T-helper 2 cell (primary cell): ENCODE data around the gene HNRNPM.
"Not testable (repeated sequence)": the region's sequence is repeated elsewhere in the genome, so short reads cannot be mapped to it uniquely, and the experiment has no call there.

Source experiments
- DNase-seq, 5 experiments: peaks; one replicate each; pipeline versions ENCODE4 v3.0.0 to v3.0.0-alpha.2; 2012 to 2022

The HNRNPM gene

DNA sequence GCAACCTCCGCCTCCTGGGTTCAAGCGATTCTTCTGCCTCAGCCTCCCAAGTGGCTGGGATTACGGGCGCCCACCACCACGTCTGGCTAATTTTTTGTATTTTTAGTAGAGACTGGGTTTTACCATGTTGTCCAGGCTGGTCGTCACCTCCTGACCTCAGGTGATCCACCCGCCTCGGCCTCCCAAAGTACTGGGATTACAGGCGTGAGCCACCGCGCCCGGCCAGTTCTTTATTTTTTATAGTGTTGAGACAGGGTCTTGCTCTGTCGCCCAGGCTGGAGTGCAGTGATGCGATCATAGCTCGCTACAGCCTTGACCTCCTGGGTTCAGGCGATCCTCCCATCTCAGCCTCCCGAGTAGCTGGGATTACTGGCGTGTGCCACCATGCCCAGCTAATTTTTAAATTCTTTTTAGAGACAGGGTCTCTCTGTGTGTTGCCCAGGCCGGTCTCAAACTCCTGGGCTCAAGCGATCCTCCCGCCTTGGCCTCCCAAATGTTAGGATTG lies 69.8 kb downstream of the HNRNPM start:
- DNase-seq: not testable (repeated sequence)

DNA sequence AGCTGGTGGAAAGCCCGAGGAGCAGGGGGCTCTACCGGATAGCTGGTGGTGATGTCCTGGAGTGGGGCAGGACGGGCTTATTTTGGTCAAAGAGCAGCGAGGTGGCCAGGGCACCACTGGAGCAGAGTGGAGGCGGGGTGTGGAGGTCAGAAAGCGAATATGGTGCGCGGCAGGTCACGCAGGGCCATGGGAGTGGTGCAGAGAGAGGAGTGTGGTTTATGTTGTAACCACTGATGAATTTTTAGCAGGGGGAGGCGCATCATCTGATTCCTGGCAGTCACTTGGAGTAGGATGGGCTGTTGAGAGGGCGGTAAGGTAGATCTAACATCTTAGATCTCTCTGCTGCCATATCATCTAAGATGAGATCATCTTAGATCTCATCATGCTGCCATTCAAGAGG lies 70.5 kb downstream of the HNRNPM start:
- peak in 4 of 5 experiments; percentile 13 to 95 (median 56) for DNase-seq

DNA sequence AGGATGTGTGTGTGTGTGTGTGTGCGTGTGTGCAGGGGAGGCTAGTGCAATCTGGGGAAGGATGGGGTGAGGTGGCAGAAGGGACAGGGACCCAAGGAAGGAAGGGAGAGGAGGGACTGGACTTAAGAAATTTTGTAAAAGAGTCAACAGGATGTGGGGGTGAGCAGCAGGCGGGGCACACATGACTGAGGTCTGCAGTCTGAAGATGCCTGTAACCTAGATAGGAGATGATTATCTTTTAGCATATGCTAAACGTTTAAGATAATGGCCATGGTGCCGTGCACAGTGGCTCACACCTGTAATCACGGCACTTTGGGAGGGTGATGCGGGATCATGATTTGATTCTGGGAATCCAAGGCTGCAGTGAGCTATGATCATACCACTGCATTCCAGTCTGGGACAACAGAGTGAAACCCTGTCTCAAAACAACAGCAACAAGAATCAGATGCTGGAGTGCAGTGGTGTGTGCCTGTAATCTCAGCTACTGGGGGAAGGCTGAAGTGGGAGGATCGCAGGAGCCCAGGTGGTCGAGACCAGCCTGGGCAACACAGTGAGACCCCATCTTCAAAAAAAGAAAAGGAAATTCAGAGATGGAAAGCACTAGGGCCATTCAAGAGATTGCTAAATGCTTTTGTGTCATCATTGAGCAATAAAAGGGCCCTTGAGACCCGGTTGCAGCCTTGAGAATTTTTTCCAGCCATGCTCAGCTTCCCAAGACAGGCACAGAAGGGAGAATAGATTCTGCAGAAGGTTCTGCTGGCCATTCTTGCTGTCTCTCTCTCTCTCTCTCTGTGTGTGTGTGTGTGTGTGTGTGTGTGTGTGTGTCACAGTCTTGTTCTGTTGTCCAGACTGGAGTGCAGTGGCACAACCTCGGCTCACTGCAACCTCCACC lies 73.0 kb downstream of the HNRNPM start:
- DNase-seq: peak in 3 of 5 experiments; percentile 53 to 98 (median 67)

DNA sequence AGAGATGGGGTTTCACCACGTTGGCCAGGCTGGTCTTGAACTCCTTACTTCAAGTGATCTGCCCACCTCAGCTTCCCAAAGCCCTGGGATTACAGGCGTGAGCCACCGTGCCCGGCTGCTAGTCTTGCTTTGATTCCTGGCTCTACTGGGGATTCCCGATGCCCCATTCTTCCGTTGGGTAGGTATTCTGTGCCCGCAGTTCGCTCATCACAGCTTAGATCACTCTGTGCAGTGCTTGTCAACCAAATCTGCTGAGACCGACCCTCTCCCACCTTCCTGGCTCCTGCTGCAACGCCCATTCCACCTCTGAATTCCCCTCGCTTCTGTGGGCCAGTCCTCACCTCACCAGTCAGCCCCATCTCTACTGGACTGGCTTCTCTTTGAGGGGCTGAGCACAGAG lies 73.8 kb downstream of the HNRNPM start:
- no peak for DNase-seq

DNA sequence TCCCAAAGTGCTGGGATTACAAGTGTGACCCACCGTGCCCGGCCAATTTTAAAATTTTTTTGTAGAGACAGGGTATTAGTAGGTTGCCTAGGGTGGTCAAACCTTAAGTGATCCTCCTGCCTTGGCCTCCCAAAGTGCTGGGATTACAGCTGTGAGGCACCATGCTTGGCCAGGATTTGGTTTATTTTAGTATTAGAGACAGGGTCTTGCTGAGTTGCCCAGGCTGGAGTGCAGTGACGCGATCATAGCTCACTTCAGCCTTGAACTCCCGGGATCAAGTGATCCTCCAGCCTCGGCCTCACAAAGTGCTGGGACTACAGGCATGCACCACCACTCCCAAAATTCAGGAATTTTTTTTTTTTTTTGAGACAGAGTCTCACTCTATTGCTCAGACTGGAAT lies 74.6 kb downstream of the HNRNPM start:
- DNase-seq: no peak

DNA sequence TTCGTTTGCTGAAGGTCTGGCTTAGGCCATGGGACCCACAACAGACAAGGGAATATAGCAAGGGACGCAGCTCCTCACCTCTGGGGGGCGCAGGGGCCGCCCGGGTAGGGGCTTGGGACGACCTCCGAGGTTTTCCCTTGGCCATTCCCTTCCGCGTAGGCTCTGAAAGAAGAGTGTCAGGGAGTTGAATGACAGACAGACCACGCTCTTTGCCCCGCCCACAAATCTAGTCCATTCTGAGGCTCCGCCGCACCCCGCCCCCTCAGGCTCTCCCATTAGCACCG lies 80.6 kb downstream of the HNRNPM start:
- no peak for DNase-seq

DNA sequence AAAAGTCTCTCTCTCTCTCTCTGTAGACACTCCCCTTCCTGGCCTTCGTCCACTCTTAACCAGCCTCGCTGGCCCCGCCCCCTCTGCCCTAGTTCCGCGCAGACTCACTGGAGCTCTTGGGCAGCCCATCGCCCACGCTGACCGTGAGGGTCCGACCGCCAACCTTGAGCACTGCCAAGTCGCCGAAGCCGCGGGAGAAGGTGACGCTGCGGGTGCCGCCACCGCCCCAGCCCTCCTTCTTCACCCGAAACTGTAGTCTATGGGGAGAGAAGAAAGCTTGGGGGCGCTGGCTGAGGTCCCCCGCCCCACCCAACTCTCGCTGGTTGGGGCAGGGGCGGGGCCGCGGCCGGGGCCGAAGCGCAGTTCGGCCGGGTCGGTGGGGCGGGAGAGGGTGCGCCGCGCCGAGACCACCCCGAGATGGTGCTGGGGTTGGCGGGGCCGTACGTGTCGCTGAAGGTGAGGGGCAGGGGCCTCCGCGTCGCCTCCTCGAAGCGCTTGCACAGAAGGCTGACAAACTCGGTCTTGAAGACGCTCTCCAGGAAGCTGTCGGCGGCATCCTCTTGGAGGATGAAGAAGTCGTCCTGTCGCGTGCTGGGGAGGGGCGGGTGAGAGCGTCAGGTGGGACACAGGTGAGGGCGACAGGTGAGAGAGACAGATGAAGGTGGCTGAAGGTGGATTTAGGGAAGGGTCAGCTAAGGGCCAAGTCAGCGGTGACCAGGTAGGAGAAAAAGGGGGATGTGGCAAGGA lies 81.7 kb downstream of the HNRNPM start:
- DNase-seq: peak in 1 of 5 experiments; percentile 37

DNA sequence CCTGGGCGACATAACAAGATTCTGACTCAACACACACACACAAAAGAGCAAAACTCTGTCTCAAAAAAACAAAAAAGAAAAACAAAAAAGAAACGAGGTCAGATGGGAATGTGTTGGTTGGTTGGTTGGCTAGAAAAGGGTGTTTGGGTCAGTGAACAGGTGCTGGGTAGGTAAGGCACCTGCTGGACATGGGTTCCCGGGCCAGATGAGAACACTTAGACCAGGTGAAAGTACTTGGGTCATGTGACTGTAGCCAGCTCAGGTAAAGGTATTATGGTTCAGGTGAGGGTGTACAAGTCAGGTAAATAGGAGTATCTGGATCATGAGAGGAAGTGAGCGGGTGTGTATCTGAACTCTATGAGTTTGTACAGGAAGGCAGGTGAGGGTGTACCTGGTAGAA lies 83.7 kb downstream of the HNRNPM start:
- DNase-seq: no peak

DNA sequence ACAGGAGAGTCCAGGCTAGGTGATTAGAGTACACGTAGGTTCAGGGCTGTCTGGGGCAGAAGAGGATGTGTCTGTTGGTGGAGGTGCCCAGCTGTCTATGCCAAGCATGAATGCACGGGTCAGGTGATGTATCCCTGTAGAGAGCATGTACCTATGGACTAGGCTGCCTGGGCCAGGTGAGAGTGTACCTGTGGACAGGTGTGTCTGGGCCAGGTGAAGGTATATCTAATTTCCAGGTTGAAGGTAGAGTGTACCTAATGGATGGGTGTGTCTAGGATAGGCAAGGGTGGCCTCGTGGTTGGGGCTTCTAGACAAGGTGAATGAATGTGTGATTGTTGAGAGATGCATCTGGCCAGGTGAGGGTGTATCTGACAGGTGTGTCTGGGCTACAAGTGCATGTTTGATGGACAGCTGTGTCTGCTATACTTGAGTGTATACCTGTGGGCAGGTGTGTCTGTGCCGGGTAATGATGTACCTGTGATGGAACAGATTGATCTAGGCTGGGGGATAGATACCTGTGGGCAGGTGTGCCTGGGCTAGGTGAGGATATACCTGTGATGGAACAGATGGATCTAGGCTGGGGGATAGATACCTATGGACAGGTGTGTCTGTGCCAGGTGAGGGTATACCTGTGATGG lies 84.7 kb downstream of the HNRNPM start:
- DNase-seq: no peak

DNA sequence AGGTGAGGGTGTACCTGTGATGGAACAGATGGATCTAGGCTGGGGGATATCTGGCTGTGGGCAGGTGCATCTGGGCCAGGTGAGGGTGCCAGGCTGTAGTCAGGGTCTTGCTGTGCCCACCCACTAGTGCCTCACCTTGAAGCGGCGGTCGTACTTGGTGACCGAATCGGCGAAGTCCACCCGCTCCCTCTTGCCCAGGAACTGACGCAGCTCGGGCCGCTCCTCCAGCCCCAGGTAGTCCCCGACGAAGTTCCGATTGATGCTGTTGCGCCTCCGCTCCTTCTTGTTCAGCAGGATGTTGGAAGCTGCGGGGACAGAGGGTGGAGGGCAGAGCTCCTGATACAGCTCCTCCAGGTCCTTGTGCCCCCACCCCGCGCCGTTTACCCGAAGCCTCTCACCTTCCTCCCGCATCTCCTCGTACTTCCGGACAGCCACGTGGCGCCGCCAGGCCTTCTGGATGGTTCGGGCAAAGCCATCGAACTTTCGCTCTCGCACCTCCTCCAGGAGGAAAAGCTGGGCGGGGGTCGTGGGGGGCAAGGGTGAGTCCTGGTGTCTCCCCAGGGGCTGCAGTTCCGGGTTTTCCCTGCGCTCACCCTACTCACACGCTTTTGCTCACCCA lies 85.4 kb downstream of the HNRNPM start:
- DNase-seq: no peak

DNA sequence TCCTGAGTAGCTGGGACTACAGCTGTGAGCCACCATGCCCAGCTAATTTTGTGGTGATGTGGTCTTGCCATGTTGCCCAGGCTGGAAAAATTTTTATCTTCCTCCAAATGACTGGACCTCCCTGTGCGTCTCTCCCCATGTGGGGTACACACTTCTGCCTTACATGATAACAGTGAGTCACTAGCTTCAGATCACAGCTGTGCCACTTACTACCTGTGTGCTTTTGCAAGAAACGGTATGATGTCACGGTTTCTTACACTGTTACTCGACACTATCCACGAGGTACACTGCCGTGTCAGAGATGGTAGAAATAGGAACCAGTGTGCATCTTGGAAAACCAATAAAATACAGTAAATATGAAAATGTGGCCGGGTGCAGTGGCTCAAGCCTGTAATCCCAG lies 86.7 kb downstream of the HNRNPM start:
- no peak for DNase-seq

DNA sequence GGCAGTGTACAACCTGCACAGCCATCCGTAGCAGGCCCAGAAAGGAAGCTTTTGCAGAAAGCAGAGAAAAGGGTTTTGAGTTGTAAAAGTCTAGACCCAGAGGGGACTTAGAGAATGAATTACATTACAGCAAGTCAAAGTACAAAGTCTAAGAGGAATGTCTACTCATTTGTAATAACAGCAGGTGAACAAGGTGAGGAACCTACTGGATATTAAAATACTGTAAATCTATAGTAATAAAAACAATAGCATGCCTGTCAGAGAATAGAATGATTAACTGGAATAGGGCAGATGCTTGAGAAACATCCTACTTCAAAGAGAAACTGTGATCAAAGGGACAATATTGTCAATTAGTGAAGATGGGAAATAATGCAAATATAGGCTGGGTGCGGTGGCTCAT lies 87.5 kb downstream of the HNRNPM start:
- DNase-seq: no peak

DNA sequence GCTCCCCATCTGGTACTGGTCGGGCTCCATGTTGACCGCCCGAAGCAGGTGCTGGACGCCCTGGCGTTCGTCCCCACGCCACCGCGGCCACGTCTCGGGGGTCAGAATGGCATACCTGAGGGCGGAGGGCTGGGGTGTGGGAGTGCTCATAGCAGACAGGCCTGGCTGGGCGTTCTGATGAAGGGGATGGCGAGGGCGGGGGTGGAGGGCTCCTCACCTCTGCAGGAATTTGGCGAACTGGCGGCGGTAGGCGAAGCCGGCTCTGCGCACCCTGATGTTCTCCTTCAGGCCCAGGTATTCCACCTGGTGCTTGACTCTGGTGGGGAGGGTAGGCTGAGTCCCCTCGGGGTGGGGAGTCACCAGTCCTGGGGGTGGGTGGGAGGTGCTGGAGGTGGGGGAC lies 91.5 kb downstream of the HNRNPM start:
- no peak for DNase-seq

DNA sequence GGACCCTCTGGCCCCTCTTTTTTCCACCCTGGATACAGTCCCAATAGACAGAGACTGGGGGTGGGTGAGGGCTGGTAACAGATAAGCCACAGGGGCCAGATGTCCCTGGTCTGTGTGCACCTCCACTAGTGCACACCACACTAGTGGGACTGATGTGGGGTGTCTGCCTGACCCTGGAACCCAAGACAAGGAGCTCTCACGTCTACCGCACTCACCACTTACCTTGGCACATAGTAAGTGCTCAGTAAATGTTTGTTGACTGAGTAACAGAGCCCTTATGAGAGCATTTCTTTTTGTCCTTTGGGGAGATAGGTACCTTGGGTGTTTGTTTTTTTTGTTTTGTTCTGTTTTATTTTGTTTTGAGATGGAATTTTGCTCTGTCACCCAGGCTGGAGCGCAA lies 92.3 kb downstream of the HNRNPM start:
- DNase-seq: no peak
